Fibroblast of villous mesenchyme (primary cell): ENCODE results near the gene CDKN1A. TPM values are rescaled to one million over a fixed set of nuclear protein-coding genes. Genes with fewer than 3 reads are reported as not detected.

ENCODE experiments used
- DNase-seq: peaks from one replicate; pipeline ENCODE4 v3.0.0-alpha.2; 2010; ENCODE audit warnings: low read depth
- H3K4me3 ChIP-seq: 2 replicates; pipeline ENCODE4 v1.5.1; 2011; ENCODE audit warnings: low read depth, mild to moderate bottlenecking, low read length
- CTCF ChIP-seq: IDR thresholded peaks from 2 replicates; pipeline ENCODE4 v1.5.1; 2012; ENCODE audit warnings: low read depth, mild to moderate bottlenecking, low read length; ENCODE audit not compliant: insufficient read depth
- total RNA-seq: library from RNA; depleted of rRNA; stranded (reverse); fragments of >200 nt; gene quantifications from 2 replicates; pipeline ENCODE4 v1.2.3, GENCODE V29; 2012

Gene CDKN1A
- 302 and 522 TPM in 2 replicates for total RNA-seq

GRCh38 chr6:36678488-36679042 lies at the start of gene CDKN1A:
Gene CDKN1A, plus strand, starts transcription at chr6:36678714. Its CDS starts 5,388 bp downstream, at chr6:36684102.
- DNase-seq = peak; percentile 93
- TF ChIP-seq CTCF = no peak
- peak within 1 kb of the TSS; percentile 93 for H3K4me3 ChIP-seq

GRCh38 chr6:36629784-36630183 lies 48.7 kb upstream of the CDKN1A start:
- DNase-seq = no peak
- no peak overlapping the region for H3K4me3 ChIP-seq
- no peak for TF ChIP-seq CTCF

GRCh38 chr6:36631326-36632011 lies 47.0 kb upstream of the CDKN1A start:
- no peak for DNase-seq
- no peak for TF ChIP-seq CTCF
- no peak overlapping the region for H3K4me3 ChIP-seq

GRCh38 chr6:36633370-36633769 lies 45.1 kb upstream of the CDKN1A start:
- no peak for TF ChIP-seq CTCF
- DNase-seq = no peak

GRCh38 chr6:36633915-36634314 lies 44.6 kb upstream of the CDKN1A start:
- H3K4me3 ChIP-seq = no peak overlapping the region
- peak; percentile 83 for DNase-seq
- no peak for TF ChIP-seq CTCF

More at GRCh38 chr6:36633370-36633769, 45.1 kb upstream of the CDKN1A start:
- no peak overlapping the region for H3K4me3 ChIP-seq

GRCh38 chr6:36634317-36635108 lies 44.0 kb upstream of the CDKN1A start:
- no peak for DNase-seq
- TF ChIP-seq CTCF = no peak
- no peak overlapping the region for H3K4me3 ChIP-seq
